IMR-90 (cell line): ENCODE measurements around the gene PCDHB6. TPM values are rescaled to one million over a fixed set of nuclear protein-coding genes. Genes with fewer than 3 reads are reported as not detected.
"Not testable (repeated sequence)": the region's sequence is repeated elsewhere in the genome, so short reads cannot be mapped to it uniquely, and the experiment has no call there.

Experiments used
- ATAC-seq: fragments of 200-7000 bp; cut with Tn5 transposase; 2 replicates; pipeline ENCODE4 v1.9.1; 2020; ENCODE audit warnings: low read depth, mild to moderate bottlenecking, moderate library complexity
- BruUV-seq: library from RNA; stranded (reverse); fragments of 400-500 nt; replicated peaks from 2 replicates; lab custom pipeline; 2021; lab: Mats Ljungman, UMichigan
- CTCF ChIA-PET: fragments of 300-600 bp; formaldehyde crosslinking; extraction: SDS; loops from one replicate; lab custom pipeline; 2021; ENCODE audit warnings: antibody characterized with exemption; lab: Yijun Ruan, JAX
- POLR2A ChIA-PET: fragments of 300-600 bp; sonication (Branson Sonifier 250); formaldehyde crosslinking; loops from one replicate; lab custom pipeline; 2022; ENCODE audit warnings: antibody characterized with exemption; ENCODE audit not compliant: unreplicated experiment; lab: Charles Lee
- DNase-seq: peaks from one replicate; pipeline ENCODE4 v3.0.0; 2013
- H2AFZ ChIP-seq: replicated peaks from 2 replicates; pipeline ENCODE3; 2013; ENCODE audit warnings: low read length, mild to moderate bottlenecking; ENCODE audit not compliant: poor library complexity
- H2AK5ac ChIP-seq: 2 replicates; pipeline ENCODE4 v1.6.1; 2013; ENCODE audit warnings: low read depth, low read length, inconsistent platforms
- H2AK9ac ChIP-seq: replicated peaks from 2 replicates; pipeline ENCODE3; 2013; ENCODE audit warnings: mild to moderate bottlenecking, low read depth, low read length, moderate library complexity; ENCODE audit not compliant: poor library complexity
- H2BK120ac ChIP-seq: 2 replicates; pipeline ENCODE4 v1.6.1; 2013; ENCODE audit warnings: low read depth, low read length, inconsistent platforms
- H2BK15ac ChIP-seq: 3 replicates; pipeline ENCODE4 v1.6.1; 2013; ENCODE audit warnings: low read depth, low read length, inconsistent platforms
- H2BK20ac ChIP-seq: 2 replicates; pipeline ENCODE4 v1.6.1; 2013; ENCODE audit warnings: low read depth, mild to moderate bottlenecking, inconsistent platforms, low read length, moderate library complexity
- H2BK5ac ChIP-seq: 2 replicates; pipeline ENCODE4 v1.6.1; 2013; ENCODE audit warnings: mild to moderate bottlenecking, low read depth, low read length, inconsistent platforms; ENCODE audit not compliant: poor library complexity, severe bottlenecking
- H3K14ac ChIP-seq: replicated peaks from 2 replicates; pipeline ENCODE4 v1.6.1; 2013; ENCODE audit warnings: low read depth, low read length, inconsistent platforms
- H3K18ac ChIP-seq: 2 replicates; pipeline ENCODE4 v1.6.1; 2013; ENCODE audit warnings: low read depth, low read length, control low read depth
- H3K23ac ChIP-seq: 2 replicates; pipeline ENCODE4 v1.6.1; 2013; ENCODE audit warnings: low read depth, low read length, inconsistent platforms
- H3K27ac ChIP-seq: 2 replicates; pipeline ENCODE4 v1.5.1; 2013; ENCODE audit warnings: mild to moderate bottlenecking, control low read depth, low read length; ENCODE audit not compliant: insufficient read depth
- H3K27me3 ChIP-seq: 2 replicates; pipeline ENCODE4 v1.6.1; 2013; ENCODE audit warnings: low read length; ENCODE audit not compliant: control insufficient read depth, insufficient read depth
- H3K36me3 ChIP-seq: 2 replicates; pipeline ENCODE4 v1.6.1; 2013; ENCODE audit warnings: low read length, mixed read lengths; ENCODE audit not compliant: control insufficient read depth, insufficient read depth
- H3K4ac ChIP-seq: 2 replicates; pipeline ENCODE4 v1.6.1; 2013; ENCODE audit warnings: low read depth, low read length, inconsistent platforms
- H3K4me1 ChIP-seq: 2 replicates; pipeline ENCODE4 v1.6.1; 2013; ENCODE audit warnings: low read length, mixed read lengths; ENCODE audit not compliant: control insufficient read depth, insufficient read depth
- H3K4me2 ChIP-seq: 2 replicates; pipeline ENCODE4 v1.6.1; 2013; ENCODE audit warnings: low read depth, mild to moderate bottlenecking, control low read depth, low read length, moderate library complexity
- H3K4me3 ChIP-seq: 2 replicates; pipeline ENCODE4 v1.5.1; 2013; ENCODE audit warnings: low read depth, mild to moderate bottlenecking, control low read depth, low read length, moderate library complexity; ENCODE audit not compliant: insufficient read depth
- H3K56ac ChIP-seq: 2 replicates; pipeline ENCODE4 v1.6.1; 2013; ENCODE audit warnings: low read length, inconsistent platforms; ENCODE audit not compliant: insufficient read depth; ENCODE audit errors: extremely low read depth
- H3K79me1 ChIP-seq, 2 experiments: 2 replicates each; pipeline ENCODE4 v1.6.1; 2013; ENCODE audit warnings: low read length in 2 of 2, inconsistent platforms in 1 of 2, low read depth in 1 of 2
- H3K9ac ChIP-seq: 2 replicates; pipeline ENCODE4 v1.6.1; 2013; ENCODE audit warnings: low read depth, low read length, control low read depth
- H3K9me1 ChIP-seq: 2 replicates; pipeline ENCODE4 v1.6.1; 2013; ENCODE audit warnings: low read length, inconsistent platforms; ENCODE audit not compliant: insufficient read depth
- H3K9me3 ChIP-seq: 2 replicates; pipeline ENCODE4 v1.6.1; 2013; ENCODE audit warnings: low read length; ENCODE audit not compliant: control insufficient read depth, insufficient read depth
- H4K20me1 ChIP-seq: 2 replicates; pipeline ENCODE4 v1.6.1; 2013; ENCODE audit warnings: low read length, inconsistent platforms; ENCODE audit not compliant: insufficient read depth
- H4K5ac ChIP-seq: 2 replicates; pipeline ENCODE4 v1.6.1; 2013; ENCODE audit warnings: mild to moderate bottlenecking, low read depth, low read length, control low read depth
- H4K8ac ChIP-seq, 2 experiments: 2 replicates each; pipeline ENCODE4 v1.6.1; 2013; ENCODE audit warnings: low read depth in 2 of 2, low read length in 2 of 2, control low read depth in 1 of 2, inconsistent platforms in 1 of 2
- H4K91ac ChIP-seq: 2 replicates; pipeline ENCODE4 v1.6.1; 2013; ENCODE audit warnings: low read depth, low read length, inconsistent platforms; ENCODE audit not compliant: insufficient read depth
- WGBS, 2 experiments: methylation state at CpG; one replicate each; pipeline versions ENCODE4 v1.1.5 to v1.1.7; 2013; ENCODE audit warnings: missing lambda C conversion rate in 2 of 2; ENCODE audit not compliant: insufficient read length in 1 of 2; ENCODE audit errors: extremely low coverage in 2 of 2; 5-methylcytosine and 5-hydroxymethylcytosine counted together
- dilution Hi-C: fragments of 300-500 bp; cut with HindIII; formaldehyde crosslinking; loops from one replicate; pipeline ENCODE4 v1.14.3; 2018; ENCODE audit warnings: low sequenced_read_pairs; ENCODE audit not compliant: unreplicated experiment
- in situ Hi-C: fragments of 300-500 bp; cut with MboI; formaldehyde crosslinking; loops from 3 replicates; pipeline ENCODE4 v1.14.3; 2019; ENCODE audit warnings: low sequenced_read_pairs, inconsistent platforms, mixed read lengths
- intact Hi-C: fragments of 100-400 bp; cut with micrococcal nuclease; formaldehyde crosslinking; loops from 2 replicates; pipeline ENCODE4 v1.10.0; 2022
- polyA plus RNA-seq, 3 experiments: library from polyadenylated mRNA; depleted of rRNA; stranded (reverse); fragments of >200 nt; gene quantifications; 2 replicates each; pipeline ENCODE4 v1.2.3, GENCODE V29; 2012; ENCODE audit warnings: low replicate concordance in 1 of 3
- total RNA-seq: library from RNA; depleted of rRNA; stranded (reverse); fragments of >200 nt; gene quantifications from 2 replicates; pipeline ENCODE4 v1.2.3, GENCODE V29; 2012

The PCDHB6 gene
- total and polyA plus RNA-seq, 2 of the 4 experiments (the other 2 are of a cell fraction), result under 0.01 to 0.07 TPM

- no CpG with 5 or more reads among the region's 41 CpGs for WGBS, 2 experiments
These were observed 1.8 kb downstream of the PCDHB6 start for GRCh38 chr5:141151632-141152031.

DNA sequence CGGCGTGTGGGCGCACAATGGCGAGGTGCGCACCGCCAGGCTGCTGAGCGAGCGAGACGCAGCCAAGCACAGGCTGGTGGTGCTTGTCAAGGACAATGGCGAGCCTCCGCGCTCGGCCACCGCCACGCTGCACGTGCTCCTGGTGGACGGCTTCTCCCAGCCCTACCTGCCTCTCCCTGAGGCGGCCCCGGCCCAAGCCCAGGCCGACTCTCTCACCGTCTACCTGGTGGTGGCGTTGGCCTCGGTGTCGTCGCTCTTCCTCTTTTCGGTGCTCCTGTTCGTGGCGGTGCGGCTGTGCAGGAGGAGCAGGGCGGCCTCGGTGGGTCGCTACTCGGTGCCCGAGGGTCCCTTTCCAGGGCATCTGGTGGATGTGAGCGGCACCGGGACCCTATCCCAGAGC, 2.2 kb downstream of the PCDHB6 start:
- in situ Hi-C loops, H3K4me3 ChIP-seq: not testable (repeated sequence)

More at GRCh38 chr5:141151632-141152031, 1.8 kb downstream of the PCDHB6 start:
- H3K79me1 ChIP-seq, H2AK9ac ChIP-seq, H2AK5ac ChIP-seq, dilution Hi-C loops, intact Hi-C loops, H4K20me1 ChIP-seq, H3K4me3 ChIP-seq, H3K18ac ChIP-seq, in situ Hi-C loops, H3K4ac ChIP-seq, H3K36me3 ChIP-seq, H3K4me1 ChIP-seq, H3K14ac ChIP-seq, H3K27me3 ChIP-seq, H4K91ac ChIP-seq, H3K27ac ChIP-seq, H4K8ac ChIP-seq, H3K9me1 ChIP-seq, H3K9ac ChIP-seq, DNase-seq, H3K4me2 ChIP-seq, POLR2A ChIA-PET, H2BK5ac ChIP-seq, BruUV-seq, H2BK15ac ChIP-seq, H2AFZ ChIP-seq, H3K56ac ChIP-seq, H2BK120ac ChIP-seq, H4K5ac ChIP-seq, ATAC-seq, H2BK20ac ChIP-seq, H3K23ac ChIP-seq, CTCF ChIA-PET: not testable (repeated sequence)
- peaks cover 19% of the 10 kb centered on the region; the same call in 1 of the 2 replicates for H3K9me3 ChIP-seq

More for the DNA sequence above, 2.2 kb downstream of the PCDHB6 start:
- H3K9me1 ChIP-seq, H4K8ac ChIP-seq, H4K91ac ChIP-seq, H2BK120ac ChIP-seq, H3K27ac ChIP-seq, H3K56ac ChIP-seq, H3K27me3 ChIP-seq, H2BK5ac ChIP-seq, ATAC-seq, H3K4me1 ChIP-seq, H3K4me2 ChIP-seq, H4K20me1 ChIP-seq, POLR2A ChIA-PET, H3K9ac ChIP-seq, DNase-seq, H2BK15ac ChIP-seq, dilution Hi-C loops, intact Hi-C loops, H2BK20ac ChIP-seq, H3K23ac ChIP-seq, H2AK5ac ChIP-seq, BruUV-seq, H3K14ac ChIP-seq, H3K79me1 ChIP-seq, H2AFZ ChIP-seq, H4K5ac ChIP-seq, H3K4ac ChIP-seq, H2AK9ac ChIP-seq, CTCF ChIA-PET, H3K36me3 ChIP-seq, H3K18ac ChIP-seq: not testable (repeated sequence)
- WGBS, 2 experiments, result no CpG with 5 or more reads among the region's 36 CpGs
- H3K9me3 ChIP-seq, result peaks cover 19% of the 10 kb centered on the region; the same call in 1 of the 2 replicates
